Uterus (tissue), 2 donors: ENCODE results near the gene GLRA3.

ENCODE experiments used
- CTCF ChIP-seq, 4 experiments: fragments of 200-600 bp in 2 of 4; fragments of 450-650 bp in 2 of 4; sonication (generic) in 2 of 4; IDR thresholded peaks; one replicate each; pipeline ENCODE4 v1.5.1; 2016 to 2019; ENCODE audit warnings: antibody characterized with exemption in 4 of 4, mild to moderate bottlenecking in 2 of 4, moderate library complexity in 1 of 4
- POLR2A ChIP-seq, 2 donors: fragments of 450-650 bp; IDR thresholded peaks; one replicate each; pipeline ENCODE4 v1.6.1; 2016; ENCODE audit warnings: antibody characterized with exemption in 2 of 2, mild to moderate bottlenecking in 1 of 2, moderate library complexity in 1 of 2

GRCh38 chr4:174648812-174649211, 180.2 kb downstream of the GLRA3 start:
- TF ChIP-seq CTCF (IDR thresholded peaks at IDR 0.05) (no peak), POLR2A (IDR thresholded peaks at IDR 0.05) (no peak)
